Measurements from ENCODE around the gene GZF1. TPM values are rescaled to one million over a fixed set of nuclear protein-coding genes. Genes with fewer than 3 reads are reported as not detected.

The GZF1 gene
- total RNA-seq, 1 experiment from 2014 or later, result 17.0 TPM

DNA sequence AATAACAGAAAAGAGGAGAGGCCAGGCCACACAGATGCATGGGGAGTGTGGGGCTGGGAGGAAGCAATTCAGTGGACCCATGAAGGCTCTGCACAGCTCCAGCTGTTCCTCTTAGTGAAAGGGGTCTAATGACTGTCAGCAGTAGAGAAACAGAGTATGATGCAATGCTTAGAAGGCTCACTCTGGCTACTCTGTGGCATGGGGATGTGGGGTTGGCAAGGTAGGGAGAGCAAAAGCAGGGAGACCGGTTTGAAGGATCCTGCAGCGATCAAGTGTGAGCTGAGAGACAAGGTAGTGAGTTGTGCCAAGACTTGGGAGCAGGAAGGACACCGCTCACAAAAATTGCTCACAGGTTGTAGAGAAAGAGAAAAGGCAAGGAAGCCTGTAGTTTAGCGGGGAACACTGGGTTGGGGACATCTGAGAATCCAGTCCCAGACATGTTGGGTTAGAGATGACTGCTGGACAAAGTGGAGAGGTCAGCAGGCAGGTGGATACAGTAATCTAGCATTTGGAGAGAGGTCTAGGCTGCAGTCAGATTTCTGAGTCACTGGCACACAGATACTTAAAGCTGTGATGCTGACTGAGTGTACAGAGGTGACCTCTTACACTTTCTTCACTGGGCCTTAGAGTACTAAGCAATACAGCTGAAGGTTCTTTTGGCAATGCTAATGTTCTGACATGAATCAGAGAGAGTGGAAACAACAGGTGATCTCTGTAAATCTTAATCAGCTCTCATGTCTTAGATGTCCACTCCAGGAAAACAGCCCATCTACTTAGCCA, 32.2 kb downstream of the GZF1 start:
- Histone ChIP-seq H3K27me3 (ENCODE audit: insufficient read depth, low read length) (no peaks in the 10 kb centered on the region), H3K9me3 (ENCODE audit: control insufficient read depth, low read depth, low read length) (no peaks in the 10 kb centered on the region), H3K14ac (ENCODE audit: insufficient read depth, low read length) (no peak overlapping the region), H2BK20ac (ENCODE audit: low read depth, low read length, poor library complexity, severe bottlenecking) (no peak overlapping the region), H3K23ac (ENCODE audit: insufficient read length, low read depth, low read length) (no peak overlapping the region), H4K5ac (ENCODE audit: insufficient read length, low read depth, low read length) (no peak overlapping the region), H2BK15ac (ENCODE audit: low read depth, low read length) (no peak overlapping the region), H2BK5ac (ENCODE audit: insufficient read length, low read length) (no peak overlapping the region), H3K79me1 (ENCODE audit: insufficient read depth, low read depth, low read length, poor library complexity, severe bottlenecking) (no peaks in the 10 kb centered on the region), H3K18ac (ENCODE audit: insufficient read length, low read depth, low read length) (no peak overlapping the region), H3K56ac (ENCODE audit: insufficient read length, low read depth, low read length) (no peak overlapping the region), H4K20me1 (ENCODE audit: control insufficient read depth, insufficient read depth, insufficient read length) (no peaks in the 10 kb centered on the region), H3K4me1 (ENCODE audit: insufficient read depth, low read length) (peaks cover 6% of the 10 kb centered on the region; the same call in 1 of the 2 replicates), H3K27ac (ENCODE audit: insufficient read length, low read depth, low read length) (no peak overlapping the region), H3K4ac (ENCODE audit: low read depth, low read length) (no peak overlapping the region), H3K4me2 (ENCODE audit: insufficient read depth, insufficient read length, low read length) (no peak overlapping the region), H2BK120ac (ENCODE audit: low read depth, low read length, poor library complexity, severe bottlenecking) (no peak overlapping the region), H4K91ac (ENCODE audit: insufficient read length, low read depth, low read length) (no peak overlapping the region), H3K79me2 (ENCODE audit: insufficient read depth, low read length) (no peaks in the 10 kb centered on the region), H3K9ac (ENCODE audit: extremely low read depth, insufficient read length, low read length) (no peak overlapping the region), H3T11ph (ENCODE audit: low read length) (no peak overlapping the region), H2AFZ (ENCODE audit: low read length) (no peak overlapping the region), H2AK5ac (ENCODE audit: insufficient read length, low read length) (no peak overlapping the region), H2BK12ac (ENCODE audit: insufficient read length, low read depth, low read length) (no peak overlapping the region), H4K8ac (replicated peaks; ENCODE audit: insufficient read length, low read depth, low read length) (no peak overlapping the region), H3K23me2 (ENCODE audit: insufficient read length, low read depth, low read length, poor library complexity, severe bottlenecking) (no peaks in the 10 kb centered on the region)
- H3K27ac Mint-ChIP-seq, result peak overlapping the region; percentile 9 to 67 (median 42); a peak in 5 of 7 replicates
- no peak overlapping the region for H3K4me3 Mint-ChIP-seq
- H3K4me1 Mint-ChIP-seq, result peaks cover 47 to 49% of the 10 kb centered on the region in 2 experiments
- H3K36me3 Mint-ChIP-seq (ENCODE audit: insufficient read depth in 1 of 3, low read depth in 3 of 3), result peaks cover 20 to 49% (median 41%) of the 10 kb centered on the region in 3 experiments
- DNase-seq, result no peak
- no peaks in the 10 kb centered on the region for H3K9me3 Mint-ChIP-seq
- TF ChIP-seq CTCF (conservative IDR thresholded peaks at IDR 0.05), result no peak
- H3K27me3 Mint-ChIP-seq (ENCODE audit: low read depth), result no peaks in the 10 kb centered on the region
- WGBS (ENCODE audit: extremely low coverage, insufficient read length, low lambda C conversion rate), result no CpG with 5 or more reads among the region's 4 CpGs
